Tibial nerve (tissue), 3 donors: Measurements from ENCODE around the gene OTUD7B.

Experiments
- CTCF ChIP-seq, 5 experiments: fragments of 200-600 bp in 3 of 5; fragments of 450-650 bp in 2 of 5; sonication (generic) in 3 of 5; IDR thresholded peaks; one replicate each; pipeline ENCODE4 v1.5.1; 2016 to 2019; ENCODE audit warnings: antibody characterized with exemption in 5 of 5, mild to moderate bottlenecking in 3 of 5, moderate library complexity in 2 of 5
- POLR2A ChIP-seq, 2 donors: fragments of 450-650 bp; IDR thresholded peaks; one replicate each; pipeline ENCODE4 v1.6.1; 2017; ENCODE audit warnings: antibody characterized with exemption in 2 of 2, mild to moderate bottlenecking in 2 of 2, moderate library complexity in 2 of 2

DNA sequence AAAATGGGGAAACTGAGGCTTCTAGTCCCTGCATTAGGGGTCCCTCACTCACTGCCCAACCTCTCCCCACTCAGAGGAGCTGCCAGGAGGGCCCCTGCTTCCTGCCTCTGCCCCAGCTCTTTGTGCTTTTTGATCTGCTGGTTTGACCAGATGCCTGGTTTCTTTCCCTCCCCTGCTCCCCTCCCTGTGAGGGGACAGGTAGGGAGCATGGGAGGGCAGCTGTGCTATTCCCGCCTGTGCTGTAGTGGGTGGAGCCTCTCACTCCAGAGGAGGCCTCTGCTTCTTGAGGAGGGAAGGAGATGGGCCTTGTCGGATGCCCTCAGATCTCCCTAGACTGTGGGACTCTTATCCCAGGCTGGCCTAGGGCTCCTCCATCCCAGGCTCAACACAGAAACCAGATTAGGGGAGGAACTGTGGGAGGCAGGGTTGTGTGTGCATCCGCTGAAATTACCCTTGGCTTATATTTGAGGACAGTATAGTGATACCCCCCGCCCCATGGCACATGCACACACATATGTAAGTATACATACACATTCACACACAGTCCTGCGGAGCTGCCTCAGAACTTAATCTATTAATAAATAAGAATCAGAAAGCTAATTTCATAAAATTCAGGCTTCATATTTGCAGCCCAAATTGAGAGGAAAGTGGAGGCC lies 106.6 kb downstream of the OTUD7B start:
- TF ChIP-seq CTCF (IDR thresholded peaks at IDR 0.05) (no peak), POLR2A (IDR thresholded peaks at IDR 0.05) (no peak)
